PC-9 (cell line): ENCODE data around the gene CEP170B.

Source experiments
- CTCF ChIP-seq: fragments of 200-600 bp; sonication (generic); conservative IDR thresholded peaks from 2 replicates; pipeline ENCODE4 v1.6.1; 2017; ENCODE audit warnings: mixed run types, antibody characterized with exemption, mild to moderate bottlenecking, moderate library complexity
- EZH2 ChIP-seq: fragments of 200-600 bp; sonication (generic); IDR thresholded peaks from 2 replicates; pipeline ENCODE4 v1.8.0; 2017; ENCODE audit warnings: antibody characterized with exemption, low read depth

- TF ChIP-seq CTCF (no peak), EZH2 (no peak)
Measured at GRCh38 chr14:104933746-104934733, 69.0 kb downstream of the CEP170B start.
